HG03575 (cell line): Measurements from ENCODE around the gene NOVA2.

ENCODE experiments used
- ATAC-seq: cut with Tn5 transposase; IDR thresholded peaks from one replicate; pipeline ENCODE4 v1.9.1; 2021; ENCODE audit not compliant: unreplicated experiment, insufficient number of reproducible peaks, low FRiP score; ENCODE audit errors: extremely low read depth

NOVA2 gene

DNA sequence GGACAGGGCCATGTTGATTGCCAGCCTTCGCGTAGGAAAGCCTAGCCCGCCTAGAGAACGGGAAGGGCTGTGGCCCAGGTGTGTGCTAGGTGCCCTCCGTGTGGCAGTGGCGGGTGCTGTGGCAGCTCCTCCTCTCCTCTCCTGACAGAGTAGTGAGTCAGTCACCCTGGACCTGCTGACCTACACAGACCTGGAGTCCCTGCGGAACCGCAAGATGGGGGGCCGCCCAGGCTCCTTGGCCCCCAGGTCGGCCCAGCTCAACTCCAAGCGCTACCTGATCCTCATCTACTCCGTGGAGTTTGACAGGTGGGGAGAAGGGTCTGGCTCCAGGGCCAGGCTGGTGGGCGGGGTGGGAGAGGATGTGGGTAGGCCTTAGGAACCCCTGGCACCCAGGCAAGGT lies 32.7 kb upstream of the NOVA2 start:
- no peak for ATAC-seq

DNA sequence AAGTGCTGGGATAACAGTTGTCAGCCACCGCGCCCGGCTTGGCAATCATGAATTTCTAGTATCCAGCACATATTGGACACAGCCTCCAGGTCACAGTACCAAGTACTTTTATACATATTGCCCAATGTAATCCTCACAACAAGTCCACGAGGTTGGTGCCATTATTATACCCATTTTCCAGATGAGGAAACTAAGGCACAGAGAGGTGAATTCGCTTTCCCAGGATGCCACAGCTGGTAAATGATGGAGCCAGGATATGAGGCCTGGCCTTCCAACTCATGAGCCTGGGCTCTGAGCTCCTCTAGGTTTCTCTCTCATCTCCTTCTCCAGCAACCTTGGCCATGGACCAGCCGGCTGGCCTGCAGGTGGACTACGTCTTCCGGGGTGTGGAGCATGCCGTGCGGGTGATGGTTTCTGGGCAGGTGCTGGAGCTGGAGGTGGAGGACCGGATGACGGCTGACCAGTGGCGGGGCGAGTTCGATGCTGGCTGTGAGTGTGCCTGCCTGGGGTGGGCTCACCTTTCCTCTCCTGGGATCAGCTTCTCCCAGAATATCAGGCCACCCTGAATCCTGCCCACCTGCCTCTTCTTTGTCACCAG lies 29.1 kb upstream of the NOVA2 start:
- no peak for ATAC-seq

DNA sequence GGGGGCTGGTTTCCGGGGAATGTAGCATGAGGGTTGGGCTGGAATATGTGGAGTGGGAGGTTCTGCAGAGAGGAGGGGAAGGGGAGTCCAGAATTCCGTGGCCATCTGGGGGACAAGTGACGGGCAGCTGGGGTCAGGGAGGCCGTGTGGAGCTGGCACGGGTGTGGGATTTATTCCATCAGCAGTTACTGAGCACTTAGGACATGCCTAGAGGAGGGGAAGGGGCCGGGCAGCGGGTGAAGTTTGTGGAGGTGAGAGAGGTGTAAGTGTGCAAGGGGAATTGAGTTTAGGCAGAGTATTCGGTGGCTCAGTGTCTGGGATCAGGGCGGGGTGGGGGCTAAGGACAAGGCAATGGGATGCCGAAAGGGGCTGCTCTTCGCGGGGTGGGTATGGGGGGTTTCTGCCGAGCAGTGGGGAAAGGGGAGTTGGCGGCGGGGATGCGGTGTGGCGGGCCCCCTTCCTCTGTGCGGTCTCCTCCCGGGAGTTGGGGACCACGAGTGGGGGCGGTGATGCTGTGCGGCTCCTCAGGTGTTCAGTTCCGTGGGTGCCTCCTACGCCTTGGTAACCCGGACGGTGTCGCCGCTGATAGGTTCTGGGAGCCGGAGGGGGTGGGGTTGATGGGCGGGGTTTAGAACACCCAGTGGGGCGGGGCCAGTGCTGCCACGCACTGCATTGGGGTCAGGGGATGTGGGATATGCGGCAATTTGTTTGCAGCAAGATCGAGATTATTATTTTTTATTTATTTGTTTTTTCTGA lies 27.0 kb upstream of the NOVA2 start:
- ATAC-seq = no peak

DNA sequence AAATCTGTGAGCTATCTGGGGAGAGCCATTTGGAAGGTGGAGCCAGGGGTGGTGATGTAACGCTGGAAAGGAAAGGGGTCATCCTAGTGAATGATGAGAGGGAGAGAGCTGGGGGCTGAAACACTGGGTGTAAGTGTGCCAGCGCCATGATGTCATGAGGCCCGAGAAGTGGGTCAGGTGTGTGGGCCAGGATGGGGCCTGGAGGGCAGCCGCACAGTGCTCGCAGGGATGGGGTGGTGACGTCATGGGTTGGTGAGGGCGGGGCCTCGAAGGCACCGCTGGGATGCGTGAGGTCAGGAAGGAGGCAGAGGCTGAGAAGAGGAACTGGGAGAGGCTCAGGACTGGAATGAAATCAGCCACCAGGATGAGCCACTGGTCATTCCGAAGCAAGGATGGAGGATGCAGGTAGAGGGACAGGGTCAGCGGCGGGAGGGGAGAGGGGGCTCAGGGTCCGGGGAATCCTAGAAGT lies 26.0 kb upstream of the NOVA2 start:
- ATAC-seq = no peak

DNA sequence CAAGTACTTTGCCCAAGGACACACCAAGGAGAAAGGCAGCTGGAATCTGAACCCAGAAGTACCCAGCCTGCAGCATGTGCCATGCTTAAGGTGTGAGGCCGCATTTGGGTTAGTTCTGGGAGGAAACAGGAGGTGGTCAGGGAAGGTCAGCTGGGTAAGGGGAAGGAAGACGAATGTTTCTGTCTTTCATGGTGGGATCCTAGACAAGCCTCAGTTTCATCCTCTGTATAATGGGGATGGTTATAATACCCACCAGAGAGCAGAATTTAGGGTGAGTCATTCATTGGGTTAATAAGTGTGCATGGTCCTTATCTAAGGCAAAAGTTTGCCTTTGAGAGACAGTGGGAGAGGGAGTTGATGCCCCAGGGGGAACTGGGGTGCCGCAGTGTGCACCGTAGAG lies 25.2 kb upstream of the NOVA2 start:
- no peak for ATAC-seq

DNA sequence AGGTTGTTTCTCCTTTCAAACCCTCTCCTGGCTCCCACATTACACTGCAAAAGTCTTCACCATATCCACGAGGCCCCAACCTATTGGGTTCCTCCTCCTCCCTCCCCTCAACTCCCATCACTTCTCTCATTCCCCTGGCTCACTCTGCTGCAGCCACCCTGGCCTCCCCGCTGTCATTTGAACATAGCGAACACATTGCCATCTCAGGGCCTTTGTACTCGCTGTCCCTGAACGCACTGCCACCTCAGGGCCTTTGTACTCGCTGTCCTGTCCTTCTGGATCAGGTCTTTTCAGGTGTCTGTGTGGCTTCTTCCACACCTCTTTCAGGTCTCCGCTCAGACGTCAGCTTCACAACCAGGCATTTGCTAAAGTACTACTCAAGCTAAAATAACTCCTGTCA lies 23.3 kb upstream of the NOVA2 start:
- no peak for ATAC-seq

DNA sequence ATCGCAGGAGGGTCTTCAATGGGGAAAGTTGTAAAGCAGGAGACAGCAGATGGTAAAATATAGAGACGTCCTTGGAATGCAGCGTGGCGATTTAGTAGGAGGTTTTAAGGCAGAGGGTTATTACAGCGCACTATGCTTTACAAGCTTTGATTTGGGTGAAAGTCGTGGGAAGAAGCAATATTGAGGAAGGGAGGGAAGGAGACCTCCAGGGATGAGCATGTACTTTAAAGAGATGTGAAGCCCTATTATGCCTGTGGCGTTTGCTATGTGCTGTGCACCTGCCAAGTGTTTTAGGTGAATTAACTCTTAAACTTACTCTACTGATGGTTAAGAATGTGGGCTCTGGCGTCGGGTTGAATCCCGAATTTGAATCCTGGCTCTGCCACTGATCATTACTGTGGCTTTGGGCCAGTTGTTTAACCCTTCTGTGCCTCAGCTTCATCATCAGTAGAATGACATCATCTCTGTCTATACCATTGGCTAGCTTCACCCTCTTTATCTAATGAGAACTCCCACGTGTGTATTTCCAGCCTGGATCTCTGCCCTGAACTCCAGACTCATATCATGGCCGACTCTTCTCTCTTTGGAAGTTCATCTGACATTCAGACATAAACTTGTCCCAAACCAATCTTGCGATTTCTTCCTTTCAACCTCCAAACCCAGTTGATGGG lies 22.2 kb upstream of the NOVA2 start:
- ATAC-seq = no peak

DNA sequence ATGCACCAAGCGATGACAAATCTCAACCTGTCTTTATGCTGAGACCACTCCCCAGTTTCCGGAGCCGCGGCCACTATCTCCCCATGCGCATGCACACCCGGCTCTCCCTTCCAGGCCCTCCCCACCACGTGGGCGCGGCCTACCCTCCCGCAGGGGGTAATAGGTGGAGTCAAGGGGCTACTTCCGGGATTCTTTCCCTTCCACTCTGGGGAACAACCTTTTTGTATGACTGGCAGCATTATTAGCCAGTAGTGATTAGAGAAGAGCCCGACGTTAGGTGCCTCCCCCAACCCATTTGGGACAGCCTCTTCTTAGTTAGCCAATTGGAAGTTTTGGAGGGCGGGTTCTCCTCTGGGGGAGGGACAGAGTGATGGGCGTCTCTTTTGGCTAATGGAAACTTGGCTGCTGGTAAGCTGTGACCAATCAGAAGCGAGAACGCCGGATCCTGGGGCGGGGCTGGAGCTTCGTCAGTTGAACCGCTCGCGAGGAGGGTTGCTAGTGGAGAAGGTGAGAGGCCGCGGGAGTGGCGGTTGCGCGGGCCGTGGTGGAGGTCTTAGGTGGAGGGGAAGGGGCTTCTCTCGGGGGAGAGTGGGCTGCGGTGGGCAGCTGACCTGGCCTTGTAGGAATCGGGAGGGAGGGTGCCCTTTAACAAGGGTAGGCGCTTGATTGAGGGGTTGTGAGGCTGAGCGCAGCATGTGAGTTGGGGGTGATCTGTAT lies 21.5 kb upstream of the NOVA2 start, which contains the start of gene CCDC61:
Gene CCDC61, plus strand, starts transcription at position 470 of the 717 bp plus-strand sequence. CDS start 7,552 bp downstream, outside the sequence.
- ATAC-seq = peak; percentile 78

DNA sequence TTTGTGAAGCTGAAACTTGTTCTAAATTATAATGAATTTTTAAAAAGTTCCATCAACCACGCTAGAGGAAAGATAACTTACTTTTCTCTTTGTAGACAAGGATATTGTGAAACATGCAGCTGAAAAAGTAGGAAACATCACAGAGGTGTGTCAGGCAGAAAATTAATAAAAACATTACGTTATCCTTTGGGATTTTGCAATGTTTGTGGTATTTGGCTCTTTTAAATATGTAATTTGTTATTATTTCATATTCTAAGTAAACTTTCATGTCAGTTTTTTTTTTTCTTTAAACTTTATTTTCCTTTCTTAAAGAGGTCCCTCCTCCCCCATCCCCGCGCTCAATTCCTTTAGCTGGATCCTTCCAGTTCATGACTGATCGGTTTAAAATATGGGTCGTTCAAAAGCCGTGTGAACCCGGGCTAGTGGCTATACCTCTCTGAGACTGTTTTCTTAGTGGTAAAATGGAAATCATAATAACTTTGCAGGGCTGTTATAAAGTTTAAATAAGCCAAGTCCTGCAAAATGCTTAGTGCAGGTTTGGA lies 20.9 kb upstream of the NOVA2 start:
- no peak for ATAC-seq

DNA sequence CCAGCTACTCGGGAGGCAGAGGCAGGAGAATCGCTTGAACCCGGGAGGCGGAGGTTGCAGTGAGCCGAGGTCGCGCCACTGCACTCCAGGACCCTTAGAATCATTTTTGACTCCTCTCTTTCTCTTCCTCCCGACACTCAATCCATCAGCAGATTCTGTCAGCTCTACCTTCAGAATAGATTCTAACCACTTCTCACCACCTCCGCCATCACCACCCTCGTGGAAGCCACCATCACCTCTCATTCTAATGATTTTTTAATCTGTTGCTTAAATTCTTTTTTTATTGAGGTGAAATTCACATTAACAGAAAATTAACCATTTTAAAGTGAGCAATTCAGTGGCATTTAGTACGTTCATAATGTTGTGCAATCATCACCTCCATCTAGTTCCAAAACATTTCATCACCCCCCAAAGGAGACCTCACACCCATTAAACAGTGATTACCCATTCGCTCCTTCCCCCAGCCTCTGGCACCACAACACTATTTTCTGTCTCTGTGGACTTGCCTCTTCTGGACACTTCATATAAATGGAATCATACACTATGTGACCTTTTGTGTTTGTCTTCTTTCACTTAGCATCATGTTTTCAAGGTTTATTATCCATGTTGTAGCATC lies 16.6 kb upstream of the NOVA2 start:
- no peak for ATAC-seq

DNA sequence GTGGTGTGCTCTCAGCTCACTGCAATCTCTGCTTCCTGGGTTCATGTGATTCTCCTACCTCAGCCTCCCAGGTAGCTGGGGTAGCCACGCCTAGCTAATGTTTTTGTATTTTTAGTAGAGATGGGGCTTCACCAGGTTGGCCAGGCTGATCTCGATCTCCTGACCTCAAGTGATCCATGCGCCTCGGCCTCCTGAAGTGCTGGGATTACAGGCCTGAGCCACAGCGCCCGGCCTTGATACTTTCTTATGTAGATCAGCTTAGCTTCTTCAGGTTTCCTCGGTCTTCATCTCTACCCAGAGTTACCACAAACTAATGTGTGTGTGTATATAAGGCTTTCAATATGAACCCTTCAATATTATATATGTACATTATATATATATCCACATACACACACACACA lies 11.7 kb upstream of the NOVA2 start:
- ATAC-seq = no peak

DNA sequence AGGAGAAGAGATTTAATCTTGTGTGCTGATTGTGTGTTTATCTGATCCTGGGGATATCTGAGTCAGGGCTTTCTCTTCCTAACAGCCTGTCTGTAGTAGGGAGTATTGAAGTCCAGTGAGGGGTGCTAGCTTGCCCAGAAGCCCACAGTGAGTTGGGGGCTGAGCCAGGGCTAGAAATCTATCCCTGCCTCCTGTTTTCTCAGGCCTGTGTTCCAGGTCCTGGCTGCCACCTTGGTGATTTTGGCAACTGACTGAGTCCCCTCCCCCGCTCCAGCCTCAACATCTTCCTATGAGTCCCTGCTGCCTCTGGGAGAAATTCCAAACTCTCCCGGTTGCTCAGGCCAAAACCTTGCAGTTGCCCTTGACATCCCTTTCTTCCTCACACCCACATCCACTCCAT lies 7.7 kb upstream of the NOVA2 start:
- no peak for ATAC-seq

DNA sequence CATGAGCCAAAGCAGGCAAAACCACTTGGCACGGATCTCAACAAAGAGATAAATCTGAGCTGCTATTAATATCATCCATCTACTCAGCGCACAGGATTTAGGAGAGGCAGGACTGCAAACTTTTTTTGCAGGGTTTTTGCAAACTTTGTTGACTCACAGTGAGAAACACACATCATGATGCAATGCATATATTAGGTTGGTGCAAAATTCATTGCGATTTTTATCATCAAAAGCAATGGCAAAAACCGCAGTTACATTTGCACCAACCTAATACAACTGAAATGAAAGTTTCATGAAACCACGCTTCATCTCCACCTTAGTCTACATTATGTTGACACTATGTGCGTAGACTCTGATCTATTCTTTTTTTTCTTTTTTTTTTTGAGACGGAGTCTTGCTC lies 4.5 kb upstream of the NOVA2 start:
- no peak for ATAC-seq

DNA sequence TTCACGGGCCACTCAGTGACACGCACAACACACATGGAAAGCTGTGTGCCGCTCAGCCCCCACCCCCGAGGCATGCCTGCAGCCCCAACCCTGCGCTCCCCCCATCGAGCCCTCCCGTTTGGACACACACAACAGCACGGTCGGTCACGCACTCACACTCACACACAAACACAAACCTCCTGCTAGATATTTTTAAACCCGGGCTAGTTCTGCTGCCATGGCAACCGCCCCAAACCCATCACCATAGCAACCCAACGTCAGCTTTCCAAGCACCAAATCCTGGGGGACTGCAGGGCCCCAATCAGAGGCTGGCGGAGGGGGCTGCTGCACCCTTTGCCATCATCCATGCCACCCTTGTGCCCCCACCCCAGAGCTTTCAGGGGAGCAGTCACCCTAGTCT lies 2.5 kb upstream of the NOVA2 start:
- no peak for ATAC-seq

DNA sequence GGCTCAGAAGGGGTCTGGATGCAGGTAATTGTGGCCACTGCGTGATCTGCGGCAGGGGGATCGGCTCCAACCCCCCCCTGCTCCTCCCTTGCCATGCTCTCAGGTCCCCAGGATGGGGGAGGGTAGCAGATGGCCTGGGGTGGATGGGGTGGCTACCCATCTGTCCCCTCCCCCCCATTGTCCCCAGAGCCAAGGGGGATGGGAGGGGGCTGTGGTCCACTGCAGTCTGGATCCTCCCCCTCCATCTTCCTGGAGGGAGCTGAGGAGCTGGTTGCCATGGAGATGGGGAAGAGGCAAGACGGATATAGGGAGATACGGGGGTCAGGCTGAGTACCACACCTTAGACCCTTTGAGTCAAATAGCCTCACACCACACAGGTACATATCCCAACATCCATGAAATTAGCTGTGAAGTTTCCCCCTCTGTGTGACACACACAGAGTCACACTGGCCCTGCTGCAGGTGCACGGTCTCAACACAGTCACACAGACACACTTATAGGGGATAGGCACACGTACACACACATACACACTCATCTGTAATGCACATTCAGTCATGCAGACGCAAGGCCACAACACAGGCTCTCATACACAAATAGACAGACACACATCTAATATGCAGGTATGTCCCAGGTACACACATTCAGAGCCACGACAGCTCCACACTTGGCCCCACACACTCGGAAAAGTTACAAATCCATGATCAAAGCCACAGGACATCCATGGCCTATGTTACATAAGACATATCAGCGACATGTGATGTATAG lies 1.8 kb upstream of the NOVA2 start:
- ATAC-seq = no peak

DNA sequence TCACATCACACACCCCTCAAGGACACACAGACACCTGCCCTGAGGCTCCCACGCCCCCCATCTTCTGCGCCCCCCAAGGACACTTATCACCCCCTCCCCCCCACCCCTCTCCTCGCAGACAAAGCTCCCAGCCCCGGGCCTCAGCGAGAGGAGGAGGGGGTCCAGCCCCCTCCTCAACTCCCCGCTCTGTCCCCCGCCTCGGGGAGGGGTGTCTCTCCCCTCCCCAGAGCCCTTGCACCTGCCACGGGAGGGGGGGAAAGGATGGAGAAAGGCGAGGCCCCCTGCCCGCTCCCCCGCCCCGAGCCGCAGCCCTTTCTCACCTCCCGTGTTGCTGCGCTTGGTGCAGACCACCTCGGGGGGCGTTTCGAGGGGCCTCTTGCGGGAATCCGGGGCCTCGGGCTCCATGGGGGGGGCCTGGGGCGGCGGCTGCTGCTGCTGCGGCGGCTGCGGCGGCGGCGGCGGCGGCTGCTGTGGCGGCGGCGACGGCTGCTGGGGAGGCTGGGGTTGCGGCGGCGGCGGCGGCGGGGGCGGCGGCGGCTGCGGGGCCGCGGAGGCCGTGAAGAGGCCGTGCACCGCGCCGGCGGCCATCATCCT lies 621 bp downstream of the NOVA2 start:
- ATAC-seq = no peak

DNA sequence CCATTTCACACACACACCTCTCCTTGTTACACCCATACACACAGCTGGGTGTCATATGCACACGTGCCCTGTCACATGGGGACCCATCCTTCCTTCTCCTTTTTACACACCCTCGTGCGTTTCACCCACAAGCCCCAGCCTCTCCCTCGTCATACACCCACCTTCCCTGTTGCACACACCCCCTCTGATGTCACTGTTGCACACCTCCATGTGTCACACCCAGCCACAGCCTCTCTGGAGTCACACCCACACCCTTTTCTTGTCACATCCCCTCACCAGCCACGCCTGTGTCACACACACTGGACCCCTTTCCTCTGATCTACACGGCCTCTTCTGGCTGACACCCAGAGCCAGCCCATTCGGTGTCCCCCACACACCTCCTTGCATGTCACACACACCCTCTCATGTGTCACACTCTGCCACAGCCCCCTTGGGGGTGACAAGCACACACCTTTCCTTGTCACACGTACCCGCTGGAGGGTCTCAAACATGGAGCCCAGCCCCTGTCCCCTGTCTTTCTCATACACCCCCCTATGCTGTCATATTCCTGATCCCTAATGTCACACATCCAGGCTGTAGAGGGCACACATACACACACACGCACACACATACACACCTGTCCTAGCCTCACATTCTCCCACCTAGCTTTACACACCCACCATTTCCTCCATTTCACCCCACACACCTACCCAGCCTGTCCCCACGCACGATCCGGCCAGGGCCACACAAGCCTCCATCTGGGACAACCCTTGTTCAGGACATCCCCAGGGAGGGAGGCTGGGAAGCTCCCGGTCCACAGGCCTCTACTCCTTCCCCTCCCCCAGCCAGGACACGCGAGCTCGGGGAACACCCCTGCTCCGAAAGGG lies 1.4 kb downstream of the NOVA2 start:
- ATAC-seq = no peak
